ENCODE results near the gene ATF5. TPM values are rescaled to one million over a fixed set of nuclear protein-coding genes. Genes with fewer than 3 reads are reported as not detected.

ATF5 gene
- total RNA-seq, 2 experiments from 2014 or later = 16.3 to 19.1 TPM

DNA sequence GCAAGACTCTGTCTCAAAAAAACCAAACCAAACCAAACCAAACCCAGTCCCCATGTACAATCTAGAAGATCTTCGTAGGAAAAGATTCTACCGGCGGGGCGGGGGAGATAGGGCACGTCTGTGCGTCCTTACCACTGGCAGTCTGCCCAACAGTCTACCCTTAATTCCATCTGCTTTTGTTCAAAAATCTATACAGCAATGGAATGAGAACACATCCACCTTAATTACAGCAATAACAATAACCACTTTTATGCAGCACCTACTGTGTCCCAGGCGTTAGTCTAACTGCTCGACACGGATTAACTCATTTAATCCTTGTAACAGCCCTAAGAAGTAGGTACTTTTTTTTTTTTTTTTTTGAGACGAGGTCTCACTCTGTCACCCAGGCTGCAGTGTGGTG is 2.5 kb upstream of the ATF5 start:
- TF ChIP-seq, protein P1, sequence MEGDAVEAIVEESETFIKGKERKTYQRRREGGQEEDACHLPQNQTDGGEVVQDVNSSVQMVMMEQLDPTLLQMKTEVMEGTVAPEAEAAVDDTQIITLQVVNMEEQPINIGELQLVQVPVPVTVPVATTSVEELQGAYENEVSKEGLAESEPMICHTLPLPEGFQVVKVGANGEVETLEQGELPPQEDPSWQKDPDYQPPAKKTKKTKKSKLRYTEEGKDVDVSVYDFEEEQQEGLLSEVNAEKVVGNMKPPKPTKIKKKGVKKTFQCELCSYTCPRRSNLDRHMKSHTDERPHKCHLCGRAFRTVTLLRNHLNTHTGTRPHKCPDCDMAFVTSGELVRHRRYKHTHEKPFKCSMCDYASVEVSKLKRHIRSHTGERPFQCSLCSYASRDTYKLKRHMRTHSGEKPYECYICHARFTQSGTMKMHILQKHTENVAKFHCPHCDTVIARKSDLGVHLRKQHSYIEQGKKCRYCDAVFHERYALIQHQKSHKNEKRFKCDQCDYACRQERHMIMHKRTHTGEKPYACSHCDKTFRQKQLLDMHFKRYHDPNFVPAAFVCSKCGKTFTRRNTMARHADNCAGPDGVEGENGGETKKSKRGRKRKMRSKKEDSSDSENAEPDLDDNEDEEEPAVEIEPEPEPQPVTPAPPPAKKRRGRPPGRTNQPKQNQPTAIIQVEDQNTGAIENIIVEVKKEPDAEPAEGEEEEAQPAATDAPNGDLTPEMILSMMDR (IDR thresholded peaks at IDR 0.05) = no peak
- Mint-ChIP-seq H3K27me3 (peaks cover 5% of the 10 kb centered on the region), H3K27ac (no peak overlapping the region), H3K4me1 (ENCODE audit: low read depth) (peaks cover 44% of the 10 kb centered on the region), H3K9me3 (no peaks in the 10 kb centered on the region), H3K4me3 (peak overlapping the region; percentile 30), H3K36me3 (ENCODE audit: low read depth) (peaks cover 59% of the 10 kb centered on the region)
- H3K27me3 ChIP-seq (ENCODE audit: control insufficient read depth in 1 of 2, insufficient read depth in 2 of 2, low read length in 2 of 2) = no peaks in the 10 kb centered on the region
- no peak overlapping the region for H3K27ac ChIP-seq (ENCODE audit: low read depth in 1 of 2, low read length in 2 of 2)
- H3K4me3 ChIP-seq (ENCODE audit: low read length) = no peak overlapping the region
- no peak for DNase-seq
- ChIA-PET CTCF (no interaction called here), POLR2A (no interaction called here)
- intact Hi-C loops (cut with DNase I, micrococcal nuclease) = loop anchor here in 1 of 2 experiments (5.0 kb wide), 1 partner anchor 49 kb away; the partner anchor contains the start of genes AKT1S1 and TBC1D17
- no peak for ATAC-seq (ENCODE audit: poor library complexity)
- peaks cover 86% of the 10 kb centered on the region for H3K4me1 ChIP-seq (ENCODE audit: insufficient read depth, low read length)
- peaks cover 54% of the 10 kb centered on the region for H3K36me3 ChIP-seq (ENCODE audit: insufficient read depth, low read length)
- H3K9me3 ChIP-seq (ENCODE audit: control insufficient read depth in 1 of 2, insufficient read depth in 1 of 2, low read length in 2 of 2) = peaks cover 0 to 4% of the 10 kb centered on the region in 2 experiments

DNA sequence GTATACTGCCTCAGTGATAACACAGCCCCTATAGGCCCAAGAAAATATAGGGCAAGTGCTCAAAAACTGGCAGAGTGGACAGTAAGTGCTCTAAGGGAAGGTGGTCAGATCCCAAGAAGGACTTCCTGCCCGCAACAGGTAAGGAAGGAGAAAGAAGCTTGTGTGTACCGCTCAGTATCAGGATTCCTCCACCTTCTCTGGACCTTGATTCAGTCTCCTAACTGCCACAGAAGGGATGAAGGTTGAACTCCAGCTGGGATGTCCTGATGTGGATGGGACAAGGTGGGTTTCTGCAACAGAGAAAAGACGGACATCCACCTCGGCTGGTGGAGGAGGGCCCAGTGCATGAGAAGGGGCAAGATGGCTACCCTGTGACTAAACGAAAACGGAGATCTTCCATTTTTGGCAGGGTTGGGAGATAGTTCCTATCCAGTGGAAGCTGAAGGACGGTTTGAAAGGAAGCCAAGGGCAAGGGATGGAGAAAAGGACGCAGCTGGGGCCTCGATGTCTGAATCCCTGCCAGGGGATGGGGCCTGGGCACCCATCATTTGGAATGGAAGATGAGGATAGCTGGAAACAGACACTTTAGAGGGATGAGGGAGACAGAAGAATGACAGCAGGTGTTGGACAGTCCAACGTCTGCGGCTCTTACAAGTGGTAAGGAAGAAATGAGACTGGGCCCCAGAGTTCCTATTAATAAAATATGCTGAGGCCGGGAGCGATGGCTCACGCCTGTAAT is 1.3 kb upstream of the ATF5 start:
- POLR2A ChIA-PET = interaction anchor here (2.6 kb wide), 1 partner anchor 50 kb away, joined by 41 read pairs; the partner anchor contains the start of genes AKT1S1 and TBC1D17
- Mint-ChIP-seq H3K27me3 (peaks cover 5% of the 10 kb centered on the region), H3K4me3 (peak overlapping the region; percentile 99), H3K4me1 (ENCODE audit: low read depth) (peaks cover 54% of the 10 kb centered on the region), H3K36me3 (ENCODE audit: low read depth) (peaks cover 51% of the 10 kb centered on the region), H3K27ac (peak overlapping the region; percentile 96), H3K9me3 (no peaks in the 10 kb centered on the region)
- Histone ChIP-seq H3K27ac (ENCODE audit: low read depth in 1 of 2, low read length in 2 of 2) (no peak overlapping the region), H3K4me1 (ENCODE audit: insufficient read depth, low read length) (peaks cover 80% of the 10 kb centered on the region), H3K36me3 (ENCODE audit: insufficient read depth, low read length) (peaks cover 45% of the 10 kb centered on the region), H3K27me3 (ENCODE audit: control insufficient read depth in 1 of 2, insufficient read depth in 2 of 2, low read length in 2 of 2) (no peaks in the 10 kb centered on the region), H3K4me3 (ENCODE audit: low read length) (peak overlapping the region; percentile 89), H3K9me3 (ENCODE audit: control insufficient read depth in 1 of 2, insufficient read depth in 1 of 2, low read length in 2 of 2) (peaks cover 0 to 4% of the 10 kb centered on the region in 2 experiments)
- TF ChIP-seq, protein P1 (IDR thresholded peaks at IDR 0.05) = no peak
- no peak for ATAC-seq (ENCODE audit: poor library complexity)
- DNase-seq = peak in 1 of 14 experiments; percentile 23
- intact Hi-C loops (cut with DNase I, micrococcal nuclease) = loop anchor here in 1 of 2 experiments (2.0 to 5.0 kb wide), 3 partner anchors 37 to 109 kb away; partner anchors contain the start of genes AKT1S1, MED25 and TBC1D17
- CTCF ChIA-PET = no interaction called here

DNA sequence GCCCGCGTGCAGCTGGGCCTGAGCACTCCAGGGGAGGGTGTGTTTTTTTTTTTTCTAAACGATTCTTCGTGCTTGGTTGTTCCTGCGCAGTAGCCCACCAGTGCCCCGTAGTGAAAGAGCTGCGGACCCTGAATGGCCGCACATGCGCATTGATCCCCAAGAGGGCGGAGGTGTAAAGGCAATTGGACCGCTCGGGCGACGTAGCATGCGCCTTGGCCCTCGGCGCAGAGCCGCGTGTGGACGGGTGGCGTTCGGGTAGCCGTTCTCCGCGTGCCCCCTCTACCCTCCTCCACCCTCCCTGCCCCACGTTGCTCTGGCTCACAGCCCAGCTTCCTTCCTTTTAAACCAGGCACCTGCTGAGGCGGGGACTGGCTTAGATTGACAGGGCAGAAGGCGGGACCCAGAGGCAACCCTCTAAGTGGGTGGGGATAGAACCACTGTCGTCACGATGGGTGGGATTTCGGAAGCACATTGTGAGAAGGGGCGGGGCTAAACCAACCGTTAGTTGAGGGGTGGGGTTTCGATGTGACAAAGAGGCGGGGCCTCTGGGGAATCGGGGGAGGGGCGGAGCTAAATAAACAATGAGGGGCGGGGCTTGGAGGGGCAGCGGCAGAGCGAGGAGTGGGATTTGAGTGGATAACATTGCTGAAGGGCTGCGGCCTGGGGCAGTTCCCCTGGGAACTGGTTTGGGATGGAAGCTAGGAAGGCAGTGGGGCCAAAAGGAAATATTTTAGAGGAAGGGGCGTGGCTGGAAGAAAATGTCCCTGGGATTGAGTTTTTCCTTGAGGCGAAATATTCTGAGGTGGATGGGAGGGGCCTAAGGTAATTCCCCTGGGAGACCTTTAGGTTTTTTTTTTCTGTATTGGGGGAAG is 842 bp downstream of the ATF5 start:
- H3K36me3 Mint-ChIP-seq (ENCODE audit: low read depth) = peaks cover 39% of the 10 kb centered on the region

More for the DNA sequence above, 842 bp downstream of the ATF5 start:
- peak overlapping the region; percentile 99 for H3K4me3 Mint-ChIP-seq
- Histone ChIP-seq H3K36me3 (ENCODE audit: insufficient read depth, low read length) (peaks cover 24% of the 10 kb centered on the region), H3K4me1 (ENCODE audit: insufficient read depth, low read length) (peaks cover 73% of the 10 kb centered on the region), H3K9me3 (ENCODE audit: control insufficient read depth in 1 of 2, insufficient read depth in 1 of 2, low read length in 2 of 2) (peaks cover 0 to 4% of the 10 kb centered on the region in 2 experiments), H3K27me3 (ENCODE audit: control insufficient read depth in 1 of 2, insufficient read depth in 2 of 2, low read length in 2 of 2) (no peaks in the 10 kb centered on the region), H3K4me3 (ENCODE audit: low read length) (peak overlapping the region; percentile 89), H3K27ac (ENCODE audit: low read depth in 1 of 2, low read length in 2 of 2) (peak overlapping the region; percentile 90 to 93)
- POLR2A ChIA-PET = interaction anchor here (0.7 to 2.6 kb wide), 15 partner anchors 18 to 941 kb away, joined by 3 to 41 read pairs (median 6); partner anchors contain the start of genes AKT1S1, AP2A1, IL4I1 and MED25
- no peaks in the 10 kb centered on the region for H3K9me3 Mint-ChIP-seq
- peaks cover 5% of the 10 kb centered on the region for H3K27me3 Mint-ChIP-seq
- peaks cover 66% of the 10 kb centered on the region for H3K4me1 Mint-ChIP-seq (ENCODE audit: low read depth)
- peak overlapping the region; percentile 96 for H3K27ac Mint-ChIP-seq
- ATAC-seq (ENCODE audit: poor library complexity) (peak; percentile 87), DNase-seq (peak; percentile 82 to 98 (median 90))
- CTCF ChIA-PET = interaction anchor here (0.7 to 1.3 kb wide), 3 partner anchors 11 to 53 kb away, joined by 3 to 10 read pairs (median 3); partner anchors contain the start of genes AKT1S1 and TBC1D17
- TF ChIP-seq, protein P1 (IDR thresholded peaks at IDR 0.05) = no peak
- intact Hi-C loops (cut with DNase I, micrococcal nuclease) = loop anchor here (1.0 to 5.0 kb wide), 7 partner anchors 33 to 582 kb away; partner anchors contain the start of genes AKT1S1 (in 1 of the 2), ASPDH (in 1 of the 2), IL4I1 (in 1 of the 2) and JOSD2 (in 1 of the 2)
